HepG2 (cell line): Measurements from ENCODE around the gene CENPB. TPM values are rescaled to one million over a fixed set of nuclear protein-coding genes. Genes with fewer than 3 reads are reported as not detected.

Experiments
- CBFB ChIP-seq: sonication (generic); formaldehyde crosslinking; IDR thresholded peaks from 2 replicates; pipeline ENCODE4 v1.4.0; 2020; ENCODE audit warnings: missing genetic modification reagents
- CBX2 ChIP-seq, 2 experiments: fragments of 200-600 bp in 1 of 2; sonication (generic); formaldehyde crosslinking in 1 of 2; IDR thresholded peaks; 2 replicates each; pipeline versions ENCODE4 v1.7.0 to v1.8.1; 2018 to 2022; ENCODE audit warnings: low read depth in 2 of 2, low read length in 1 of 2, mild to moderate bottlenecking in 1 of 2, missing genetic modification reagents in 1 of 2
- GTF3A ChIP-seq: sonication (generic); formaldehyde crosslinking; conservative IDR thresholded peaks from 2 replicates; pipeline ENCODE4 v1.4.0; 2020; ENCODE audit warnings: mild to moderate bottlenecking, missing genetic modification reagents
- HNF4G ChIP-seq, 2 experiments: sonication (generic) in 1 of 2; formaldehyde crosslinking in 1 of 2; IDR thresholded peaks; 2 replicates each; pipeline versions ENCODE4 v1.4.0 to v1.6.1; 2011 to 2020; ENCODE audit warnings: borderline replicate concordance in 2 of 2, low read depth in 2 of 2, mild to moderate bottlenecking in 2 of 2, low read length in 1 of 2, missing genetic modification reagents in 1 of 2, moderate library complexity in 1 of 2
- HNRNPUL1 ChIP-seq: fragments of 200-400 bp; formaldehyde crosslinking; IDR thresholded peaks from 2 replicates; pipeline ENCODE4 v1.6.1; 2017; ENCODE audit warnings: low read depth, mild to moderate bottlenecking, low read length, moderate library complexity
- HOXA7 ChIP-seq: sonication (generic); formaldehyde crosslinking; IDR thresholded peaks from 2 replicates; pipeline ENCODE4 v1.8.1; 2022; ENCODE audit warnings: mild to moderate bottlenecking, missing genetic modification reagents, moderate library complexity
- JARID2 ChIP-seq: sonication (generic); formaldehyde crosslinking; IDR thresholded peaks from 2 replicates; pipeline ENCODE4 v1.8.1; 2023; ENCODE audit warnings: missing genetic modification reagents, inconsistent platforms; ENCODE audit not compliant: insufficient replicate concordance
- MEIS1 ChIP-seq: sonication (generic); formaldehyde crosslinking; IDR thresholded peaks from 2 replicates; pipeline ENCODE4 v1.9.0; 2021; ENCODE audit warnings: mild to moderate bottlenecking, missing genetic modification reagents, moderate library complexity, borderline replicate concordance
- MTF2 ChIP-seq: sonication (generic); formaldehyde crosslinking; IDR thresholded peaks from 2 replicates; pipeline ENCODE4 v1.5.0; 2020; ENCODE audit warnings: missing genetic modification reagents, borderline replicate concordance
- PAWR ChIP-seq: sonication (generic); formaldehyde crosslinking; IDR thresholded peaks from 2 replicates; pipeline ENCODE4 v1.4.0; 2020; ENCODE audit warnings: missing genetic modification reagents, mild to moderate bottlenecking, borderline replicate concordance
- SP140L ChIP-seq: sonication (generic); formaldehyde crosslinking; IDR thresholded peaks from 2 replicates; pipeline ENCODE4 v1.4.0; 2020; ENCODE audit warnings: missing genetic modification reagents, borderline replicate concordance
- SUZ12 ChIP-seq: fragments of 150-350 bp; IDR thresholded peaks from 2 replicates; pipeline ENCODE4 v1.6.1; 2014; ENCODE audit warnings: low read depth, low read length
- TCF12 ChIP-seq, 2 experiments: fragments of 450-650 bp in 1 of 2; sonication (generic) in 1 of 2; formaldehyde crosslinking in 1 of 2; IDR thresholded peaks; 2 replicates each; pipeline versions ENCODE4 v1.6.1 to v1.8.0; 2017 to 2022; ENCODE audit warnings: antibody characterized with exemption in 1 of 2, mild to moderate bottlenecking in 1 of 2, missing genetic modification reagents in 1 of 2, moderate library complexity in 1 of 2
- ZFYVE20 ChIP-seq: sonication (generic); formaldehyde crosslinking; IDR thresholded peaks from 2 replicates; pipeline ENCODE4 v1.8.0; 2023; ENCODE audit warnings: low read depth, mild to moderate bottlenecking, moderate library complexity, missing genetic modification reagents, borderline replicate concordance
- ZNF256 ChIP-seq: sonication (generic); formaldehyde crosslinking; conservative IDR thresholded peaks from 2 replicates; pipeline ENCODE4 v1.4.0; 2020; ENCODE audit warnings: missing genetic modification reagents
- ZNF263 ChIP-seq: sonication (generic); formaldehyde crosslinking; IDR thresholded peaks from 2 replicates; pipeline ENCODE4 v1.4.0; 2020; ENCODE audit warnings: missing genetic modification reagents
- ZNF441 ChIP-seq: sonication (generic); formaldehyde crosslinking; IDR thresholded peaks from 2 replicates; pipeline ENCODE4 v1.7.0; 2021; ENCODE audit warnings: missing genetic modification reagents, borderline replicate concordance
- polyA plus RNA-seq, 8 experiments: library from polyadenylated mRNA; depleted of rRNA in 3 of 8; stranded (reverse) in 7 of 8; unstranded in 1 of 8; fragments of >200 nt; fragmentation: Illumina TruSeq in 4 of 8; extraction: Trizol in 4 of 8; gene quantifications; 2 replicates each; pipeline versions ENCODE4 v1.2.1 to v1.2.3, GENCODE V29; 2011 to 2016; ENCODE audit warnings: low read depth in 4 of 8, missing spikeins in 1 of 8, mixed read lengths in 1 of 8; ENCODE audit not compliant: insufficient read depth in 1 of 8
- total RNA-seq, 5 experiments: library from RNA; depleted of rRNA; stranded (reverse); fragments of >200 nt; fragmentation: Illumina TruSeq; extraction: Trizol; gene quantifications; 2 replicates each; pipeline ENCODE4 v1.2.3, GENCODE V29; 2016; ENCODE audit warnings: low read depth in 1 of 5
- TF ChIP-seq, protein P1 (sequence below): IDR thresholded peaks from 2 replicates; pipeline ENCODE4 v1.6.1; 2016; ENCODE audit warnings: low read depth, borderline replicate concordance
- TF ChIP-seq, protein P2 (sequence below): sonication (generic); formaldehyde crosslinking; conservative IDR thresholded peaks from 2 replicates; pipeline ENCODE4 v1.4.0; 2020; ENCODE audit warnings: missing genetic modification reagents
- TF ChIP-seq, protein P3 (sequence below): sonication (generic); formaldehyde crosslinking; IDR thresholded peaks from 2 replicates; pipeline ENCODE4 v1.4.0; 2020; ENCODE audit warnings: missing genetic modification reagents
- TF ChIP-seq, protein P4 (sequence below): sonication (generic); formaldehyde crosslinking; IDR thresholded peaks from 2 replicates; pipeline ENCODE4 v1.4.0; 2020; ENCODE audit warnings: missing genetic modification reagents
- TF ChIP-seq, protein P5 (sequence below): IDR thresholded peaks from 2 replicates; pipeline ENCODE4 v1.6.1; 2016; ENCODE audit warnings: mild to moderate bottlenecking, missing biosample characterization, missing genetic modification reagents

Gene CENPB
- total and polyA plus RNA-seq, 2 of the 13 experiments (the other 11 are each of a cell fraction or from before 2014, with no cell fraction given) = 10.4 to 54.5 TPM

DNA sequence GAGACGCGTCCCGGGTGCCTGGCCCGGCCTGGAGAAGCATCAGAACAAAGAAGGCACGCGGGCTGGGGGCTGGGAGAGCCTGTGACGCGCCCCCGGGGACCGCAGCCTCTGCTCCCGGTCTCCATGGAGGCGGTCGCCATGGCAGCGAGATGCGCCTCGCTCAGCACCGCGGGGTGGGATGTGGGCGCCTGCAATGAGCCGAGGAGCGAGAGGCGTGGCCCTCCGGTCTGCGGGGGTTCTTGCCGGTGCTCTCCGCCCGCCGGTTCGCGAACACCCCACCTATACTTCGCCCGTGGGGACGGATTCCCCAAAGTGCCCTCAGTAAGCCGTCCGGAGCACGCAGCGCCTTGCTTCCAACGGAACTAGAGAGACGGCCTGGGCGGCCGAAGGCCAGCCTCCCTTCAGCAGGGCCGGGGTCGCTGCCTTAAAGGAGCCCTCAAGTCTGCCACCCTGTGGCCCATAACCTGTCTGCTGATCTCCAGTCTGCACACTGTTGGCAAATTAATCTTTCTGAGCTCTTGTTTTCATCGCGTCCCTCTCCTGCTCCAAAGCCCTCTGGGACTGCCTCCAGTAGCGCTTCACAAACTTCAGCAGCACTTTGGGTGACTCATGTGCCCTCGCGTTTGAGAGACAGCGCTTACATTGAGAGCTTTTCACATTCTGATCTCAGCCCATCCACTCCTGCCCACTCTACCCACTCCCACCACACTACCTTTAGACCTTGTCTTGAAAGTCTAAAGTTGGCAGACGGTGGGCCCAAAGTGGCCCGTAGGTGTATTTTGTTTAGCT, 18.0 kb downstream of the CENPB start (continued):
- TF ChIP-seq, protein P1, sequence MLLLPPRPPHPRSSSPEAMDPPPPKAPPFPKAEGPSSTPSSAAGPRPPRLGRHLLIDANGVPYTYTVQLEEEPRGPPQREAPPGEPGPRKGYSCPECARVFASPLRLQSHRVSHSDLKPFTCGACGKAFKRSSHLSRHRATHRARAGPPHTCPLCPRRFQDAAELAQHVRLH (CRISPR knock-in tag) = no peak
- TF ChIP-seq TCF12 (IDR thresholded peaks at IDR 0.05) (no peak), TCF12 (CRISPR knock-in tag; IDR thresholded peaks at IDR 0.05) (no peak), HOXA7 (CRISPR knock-in tag) (no peak), HNRNPUL1 (no peak), ZNF256 (CRISPR knock-in tag) (no peak), JARID2 (no peak), SUZ12 (no peak), MEIS1 (CRISPR knock-in tag) (no peak; the same call in none of the 2 replicates), GTF3A (CRISPR knock-in tag) (no peak), CBFB (CRISPR knock-in tag) (no peak), SP140L (no peak), CBX2 (IDR thresholded peaks at IDR 0.05; ENCODE audit: low read depth, low read length) (no peak), CBX2 (CRISPR knock-in tag; IDR thresholded peaks at IDR 0.05; ENCODE audit: low read depth) (peak; percentile 95; the same call in 1 of the 2 replicates), MTF2 (CRISPR knock-in tag) (no peak; the same call in 1 of the 2 replicates), PAWR (CRISPR knock-in tag) (peak; percentile 71; the same call in 1 of the 2 replicates), ZNF263 (CRISPR knock-in tag) (0 out of 2 replicates have a peak, but pooled peaks have one; percentile 24), ZNF441 (CRISPR knock-in tag) (no peak), ZFYVE20 (no peak), HNF4G (IDR thresholded peaks at IDR 0.05; ENCODE audit: borderline replicate concordance, low read depth, low read length) (no peak), HNF4G (CRISPR knock-in tag; IDR thresholded peaks at IDR 0.05; ENCODE audit: borderline replicate concordance, low read depth) (no peak)
- TF ChIP-seq, protein P2, sequence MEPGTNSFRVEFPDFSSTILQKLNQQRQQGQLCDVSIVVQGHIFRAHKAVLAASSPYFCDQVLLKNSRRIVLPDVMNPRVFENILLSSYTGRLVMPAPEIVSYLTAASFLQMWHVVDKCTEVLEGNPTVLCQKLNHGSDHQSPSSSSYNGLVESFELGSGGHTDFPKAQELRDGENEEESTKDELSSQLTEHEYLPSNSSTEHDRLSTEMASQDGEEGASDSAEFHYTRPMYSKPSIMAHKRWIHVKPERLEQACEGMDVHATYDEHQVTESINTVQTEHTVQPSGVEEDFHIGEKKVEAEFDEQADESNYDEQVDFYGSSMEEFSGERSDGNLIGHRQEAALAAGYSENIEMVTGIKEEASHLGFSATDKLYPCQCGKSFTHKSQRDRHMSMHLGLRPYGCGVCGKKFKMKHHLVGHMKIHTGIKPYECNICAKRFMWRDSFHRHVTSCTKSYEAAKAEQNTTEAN = no peak
- TF ChIP-seq, protein P3, sequence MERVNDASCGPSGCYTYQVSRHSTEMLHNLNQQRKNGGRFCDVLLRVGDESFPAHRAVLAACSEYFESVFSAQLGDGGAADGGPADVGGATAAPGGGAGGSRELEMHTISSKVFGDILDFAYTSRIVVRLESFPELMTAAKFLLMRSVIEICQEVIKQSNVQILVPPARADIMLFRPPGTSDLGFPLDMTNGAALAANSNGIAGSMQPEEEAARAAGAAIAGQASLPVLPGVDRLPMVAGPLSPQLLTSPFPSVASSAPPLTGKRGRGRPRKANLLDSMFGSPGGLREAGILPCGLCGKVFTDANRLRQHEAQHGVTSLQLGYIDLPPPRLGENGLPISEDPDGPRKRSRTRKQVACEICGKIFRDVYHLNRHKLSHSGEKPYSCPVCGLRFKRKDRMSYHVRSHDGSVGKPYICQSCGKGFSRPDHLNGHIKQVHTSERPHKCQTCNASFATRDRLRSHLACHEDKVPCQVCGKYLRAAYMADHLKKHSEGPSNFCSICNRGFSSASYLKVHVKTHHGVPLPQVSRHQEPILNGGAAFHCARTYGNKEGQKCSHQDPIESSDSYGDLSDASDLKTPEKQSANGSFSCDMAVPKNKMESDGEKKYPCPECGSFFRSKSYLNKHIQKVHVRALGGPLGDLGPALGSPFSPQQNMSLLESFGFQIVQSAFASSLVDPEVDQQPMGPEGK (CRISPR knock-in tag) = no peak
- TF ChIP-seq, protein P4, sequence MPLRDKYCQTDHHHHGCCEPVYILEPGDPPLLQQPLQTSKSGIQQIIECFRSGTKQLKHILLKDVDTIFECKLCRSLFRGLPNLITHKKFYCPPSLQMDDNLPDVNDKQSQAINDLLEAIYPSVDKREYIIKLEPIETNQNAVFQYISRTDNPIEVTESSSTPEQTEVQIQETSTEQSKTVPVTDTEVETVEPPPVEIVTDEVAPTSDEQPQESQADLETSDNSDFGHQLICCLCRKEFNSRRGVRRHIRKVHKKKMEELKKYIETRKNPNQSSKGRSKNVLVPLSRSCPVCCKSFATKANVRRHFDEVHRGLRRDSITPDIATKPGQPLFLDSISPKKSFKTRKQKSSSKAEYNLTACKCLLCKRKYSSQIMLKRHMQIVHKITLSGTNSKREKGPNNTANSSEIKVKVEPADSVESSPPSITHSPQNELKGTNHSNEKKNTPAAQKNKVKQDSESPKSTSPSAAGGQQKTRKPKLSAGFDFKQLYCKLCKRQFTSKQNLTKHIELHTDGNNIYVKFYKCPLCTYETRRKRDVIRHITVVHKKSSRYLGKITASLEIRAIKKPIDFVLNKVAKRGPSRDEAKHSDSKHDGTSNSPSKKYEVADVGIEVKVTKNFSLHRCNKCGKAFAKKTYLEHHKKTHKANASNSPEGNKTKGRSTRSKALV (CRISPR knock-in tag) = peak; percentile 62; the same call in 1 of the 2 replicates
- TF ChIP-seq, protein P5, sequence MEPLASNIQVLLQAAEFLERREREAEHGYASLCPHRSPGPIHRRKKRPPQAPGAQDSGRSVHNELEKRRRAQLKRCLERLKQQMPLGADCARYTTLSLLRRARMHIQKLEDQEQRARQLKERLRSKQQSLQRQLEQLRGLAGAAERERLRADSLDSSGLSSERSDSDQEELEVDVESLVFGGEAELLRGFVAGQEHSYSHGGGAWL (CRISPR knock-in tag) = no peak
